Hypothalamus (tissue), 51 donors: ENCODE data around the gene MAPK9.
"Not testable (repeated sequence)": the region's sequence is repeated elsewhere in the genome, so short reads cannot be mapped to it uniquely, and the experiment has no call there.

Experiments used
- DNase-seq, 51 donors: peaks; one replicate each; lab custom pipeline; 2025; lab: John Stamatoyannopoulos, UW

Gene MAPK9

DNA sequence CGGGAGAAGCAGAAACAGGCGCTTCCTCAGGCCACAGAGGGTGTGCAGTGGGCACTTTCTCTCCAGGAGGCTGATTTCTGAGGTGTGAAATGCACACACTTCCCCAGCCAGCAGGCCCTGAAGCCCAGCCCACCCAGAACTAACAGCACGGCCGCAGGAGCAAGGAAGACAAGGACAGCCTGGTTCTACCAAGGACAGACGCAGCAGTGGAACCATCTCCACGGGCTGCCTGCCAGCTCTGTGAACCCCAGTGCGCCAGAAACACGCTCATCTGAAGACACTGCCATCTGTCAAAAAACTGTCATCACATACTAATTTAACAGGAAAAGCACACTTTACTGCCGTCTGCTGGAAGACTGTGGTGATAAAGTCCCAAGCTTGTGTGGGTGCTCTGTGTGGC lies 40.7 kb downstream of the MAPK9 start:
- no peak for DNase-seq

DNA sequence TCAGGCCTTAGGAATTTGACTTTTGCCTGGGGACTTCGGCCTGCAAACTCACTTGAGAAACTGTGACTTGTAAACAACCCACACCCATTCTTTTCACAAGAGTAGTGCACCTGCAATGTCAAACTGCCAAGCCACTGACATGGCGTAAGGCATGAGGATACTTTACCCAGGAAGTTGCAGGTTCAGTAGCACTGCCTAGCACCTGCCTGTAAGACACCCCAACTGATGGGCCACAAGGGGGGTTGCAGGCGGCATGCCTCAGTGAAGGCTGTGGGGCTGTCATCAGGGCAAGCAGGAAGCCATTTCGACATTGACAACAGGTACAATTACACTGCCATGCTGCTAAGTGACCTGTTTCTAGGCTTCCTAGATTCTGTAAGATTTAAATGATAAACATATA lies 41.6 kb downstream of the MAPK9 start:
- no peak for DNase-seq

DNA sequence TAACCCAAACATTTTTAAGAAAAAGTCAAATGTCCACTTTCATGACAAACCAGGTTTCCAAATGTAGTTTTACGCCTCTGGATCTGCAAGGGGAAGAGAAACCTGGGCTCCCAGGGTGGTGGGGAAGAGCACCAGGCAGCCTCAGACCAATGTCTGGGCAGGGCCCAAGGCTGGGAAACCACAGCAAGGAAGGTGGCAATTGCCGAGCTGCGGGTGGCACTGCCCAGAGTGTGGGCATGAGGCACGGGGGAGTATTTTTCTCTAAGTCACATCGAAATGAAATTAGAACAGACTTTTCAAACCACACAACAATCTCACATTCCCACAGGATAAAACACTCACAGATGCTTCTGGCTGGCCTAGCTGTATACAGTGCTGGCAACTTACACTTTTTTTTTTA lies 50.3 kb downstream of the MAPK9 start:
- DNase-seq = peak in 1 of 51 donors; percentile 22

DNA sequence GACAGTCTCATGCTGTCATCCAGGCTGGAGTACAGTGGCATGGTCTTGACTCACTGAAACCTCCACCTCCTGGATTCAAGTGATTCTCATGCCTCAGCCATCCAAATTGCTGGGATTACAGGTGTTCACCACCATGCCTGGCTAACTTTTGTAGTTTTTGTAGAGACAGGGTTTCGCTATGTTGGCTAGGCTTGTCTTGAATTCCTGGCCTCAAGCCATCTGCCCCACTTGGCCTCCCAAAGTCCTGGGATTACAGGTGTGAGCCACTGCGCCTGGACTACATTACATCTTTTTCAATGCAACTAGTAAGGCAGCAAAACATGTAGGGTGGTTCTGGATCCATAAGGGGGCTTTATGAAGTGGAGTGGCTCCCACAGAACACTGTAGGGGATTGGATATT lies 53.3 kb downstream of the MAPK9 start:
- no peak for DNase-seq

DNA sequence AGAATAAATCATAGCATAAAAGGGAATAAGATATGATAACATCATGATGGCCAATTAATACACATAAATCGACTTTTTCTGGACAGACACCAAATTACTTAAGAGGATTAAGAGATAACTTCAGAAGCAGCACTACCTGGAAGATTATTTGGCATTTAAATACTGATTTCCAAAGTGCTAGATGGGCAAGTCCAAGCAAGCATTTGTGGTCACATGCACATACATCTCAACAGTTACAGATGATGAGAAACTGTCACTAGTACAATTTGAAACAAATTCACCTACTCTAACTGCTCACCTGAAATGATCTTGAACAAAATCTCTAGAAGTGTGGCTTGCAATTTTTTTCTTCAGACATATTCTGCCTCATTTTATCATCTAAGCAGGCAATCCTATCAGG lies 56.0 kb downstream of the MAPK9 start:
- no peak for DNase-seq

DNA sequence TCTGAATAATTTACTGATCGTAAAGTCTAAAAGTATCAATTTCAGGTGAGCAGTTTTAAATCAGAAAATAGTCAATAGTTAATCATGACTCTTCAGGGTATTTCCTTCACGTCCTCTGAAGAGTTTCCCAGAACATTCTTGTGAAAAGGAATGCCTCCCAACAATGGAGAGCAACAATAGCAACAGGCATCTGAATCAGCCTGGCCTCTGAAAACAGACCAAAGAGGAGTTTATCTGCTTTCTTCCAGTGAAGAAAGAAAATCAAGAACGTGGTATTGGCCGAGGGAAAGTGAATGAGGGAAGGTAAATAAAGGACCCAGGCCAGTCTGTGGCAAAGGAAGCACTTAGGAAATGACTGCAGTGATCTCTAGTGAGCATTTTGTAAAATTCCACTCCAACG lies 56.8 kb downstream of the MAPK9 start:
- DNase-seq = no peak

DNA sequence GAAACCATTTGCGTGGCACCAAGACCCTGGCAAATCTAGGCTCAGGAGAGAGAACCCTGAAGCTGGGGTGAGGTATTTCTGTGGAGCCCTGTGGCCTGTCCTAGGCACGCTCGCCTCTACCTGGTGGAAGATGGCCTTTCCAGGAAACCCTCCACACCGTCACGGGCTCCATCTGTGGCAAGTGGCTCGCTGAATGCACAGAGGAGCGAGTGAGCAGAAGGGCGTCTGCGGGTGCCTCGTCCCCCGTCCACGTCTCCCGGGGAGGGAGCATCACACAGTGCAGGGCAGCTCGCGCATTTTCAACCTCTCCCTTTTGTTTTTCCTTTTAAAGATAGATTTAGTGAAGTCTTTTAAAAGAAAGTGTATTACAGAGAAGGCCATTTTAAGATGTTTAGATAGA lies 57.6 kb downstream of the MAPK9 start:
- no peak for DNase-seq

DNA sequence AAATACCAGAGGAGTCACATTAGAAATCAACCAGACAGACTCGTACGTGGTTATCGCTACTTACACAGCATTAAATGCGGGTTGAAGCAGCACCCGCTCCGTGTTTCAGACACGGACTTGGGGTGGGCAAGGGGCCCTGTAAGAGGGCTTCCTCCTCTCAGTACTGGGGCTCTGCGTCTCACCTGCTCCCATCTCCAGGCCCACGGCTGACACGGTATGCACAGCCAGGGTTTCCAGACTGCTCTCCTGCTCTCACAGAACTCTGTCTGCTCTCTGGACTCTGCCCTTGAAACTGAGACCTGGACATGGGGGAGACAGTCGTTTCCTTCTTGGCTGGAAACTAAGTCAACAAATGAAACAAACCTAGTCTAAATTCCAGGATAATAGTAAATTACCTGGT lies 58.2 kb downstream of the MAPK9 start:
- DNase-seq = no peak

DNA sequence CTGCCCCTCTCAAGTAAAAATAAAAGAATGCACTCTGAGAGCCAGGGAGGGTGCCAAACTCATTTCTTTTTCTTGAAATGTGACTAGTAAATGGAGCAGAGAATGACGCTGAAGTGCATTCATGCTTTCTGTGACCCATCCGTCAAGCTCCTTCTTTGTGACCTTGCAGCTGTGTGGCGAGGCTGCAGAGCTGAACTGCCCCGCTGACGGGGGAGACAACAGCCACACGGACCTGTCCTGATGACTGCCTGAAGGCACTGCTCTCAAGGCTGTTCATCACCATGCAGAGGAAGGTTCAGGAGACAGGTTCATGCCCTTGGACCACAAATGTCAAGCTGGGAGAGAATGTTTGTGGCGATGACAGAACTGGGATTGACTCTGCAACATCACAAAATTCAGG lies 61.9 kb downstream of the MAPK9 start:
- no peak for DNase-seq

DNA sequence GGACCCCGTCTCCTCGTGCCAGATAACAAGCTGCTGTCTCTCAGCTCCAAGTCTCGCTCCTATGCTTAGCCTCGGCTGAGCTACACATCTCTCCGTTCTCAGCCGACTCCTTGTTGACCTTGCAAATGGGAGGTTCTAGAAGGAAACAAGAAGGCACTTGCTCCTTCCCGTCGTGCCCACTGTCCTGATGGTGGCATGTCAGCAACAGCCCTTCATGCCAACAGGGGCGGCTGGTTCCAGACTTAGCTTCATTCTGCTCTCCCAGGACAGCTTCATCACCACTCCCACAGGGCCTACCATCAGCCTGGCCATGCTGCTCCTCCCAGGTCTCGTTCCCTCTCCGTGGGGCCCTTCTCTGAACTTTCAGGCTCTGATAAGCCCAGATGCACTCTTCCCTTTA lies 69.8 kb downstream of the MAPK9 start:
- no peak for DNase-seq

DNA sequence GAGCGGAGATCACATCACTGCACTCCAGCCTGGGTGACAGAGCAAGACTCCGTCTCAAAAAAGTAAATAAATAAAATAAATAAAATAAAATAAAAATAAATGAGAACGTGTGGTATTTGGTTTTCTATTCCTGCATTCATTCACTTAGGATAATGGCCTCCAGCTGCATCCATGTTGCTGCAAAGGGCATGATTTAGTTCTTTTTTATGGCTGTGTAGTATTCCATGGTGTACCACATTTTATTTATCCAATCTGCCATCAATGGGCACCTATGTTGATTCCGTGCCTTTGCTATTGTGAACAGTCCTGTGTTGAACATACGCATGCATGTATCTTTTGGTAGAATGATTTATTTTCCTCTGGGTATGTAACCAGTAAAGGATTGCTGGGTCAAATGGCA lies 74.1 kb downstream of the MAPK9 start:
- no peak for DNase-seq

DNA sequence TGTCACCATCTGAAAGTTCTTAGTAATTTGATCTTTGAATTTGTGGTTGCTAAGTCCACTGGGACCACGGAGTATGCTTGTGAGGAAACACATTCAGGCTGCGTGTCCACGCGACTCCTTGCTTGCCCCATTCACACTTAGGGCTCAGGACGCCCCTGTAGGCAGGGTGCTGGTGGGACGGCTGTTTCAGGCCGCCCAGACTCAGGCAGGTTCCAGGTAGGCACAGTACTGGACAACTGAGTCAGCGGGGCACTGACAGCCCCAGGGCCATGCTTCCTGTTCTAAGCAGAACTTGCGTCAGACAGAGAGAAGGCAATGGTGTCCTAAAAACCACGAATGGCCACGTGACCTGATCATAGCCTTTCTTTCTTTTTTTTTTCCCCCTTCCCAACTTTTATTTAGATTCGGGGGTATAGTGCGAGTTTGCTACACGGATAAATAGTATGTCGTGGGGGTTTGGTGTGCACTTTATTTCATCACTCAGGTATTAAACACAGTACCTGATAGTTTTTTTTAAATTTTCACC lies 75.2 kb downstream of the MAPK9 start:
- no peak for DNase-seq

DNA sequence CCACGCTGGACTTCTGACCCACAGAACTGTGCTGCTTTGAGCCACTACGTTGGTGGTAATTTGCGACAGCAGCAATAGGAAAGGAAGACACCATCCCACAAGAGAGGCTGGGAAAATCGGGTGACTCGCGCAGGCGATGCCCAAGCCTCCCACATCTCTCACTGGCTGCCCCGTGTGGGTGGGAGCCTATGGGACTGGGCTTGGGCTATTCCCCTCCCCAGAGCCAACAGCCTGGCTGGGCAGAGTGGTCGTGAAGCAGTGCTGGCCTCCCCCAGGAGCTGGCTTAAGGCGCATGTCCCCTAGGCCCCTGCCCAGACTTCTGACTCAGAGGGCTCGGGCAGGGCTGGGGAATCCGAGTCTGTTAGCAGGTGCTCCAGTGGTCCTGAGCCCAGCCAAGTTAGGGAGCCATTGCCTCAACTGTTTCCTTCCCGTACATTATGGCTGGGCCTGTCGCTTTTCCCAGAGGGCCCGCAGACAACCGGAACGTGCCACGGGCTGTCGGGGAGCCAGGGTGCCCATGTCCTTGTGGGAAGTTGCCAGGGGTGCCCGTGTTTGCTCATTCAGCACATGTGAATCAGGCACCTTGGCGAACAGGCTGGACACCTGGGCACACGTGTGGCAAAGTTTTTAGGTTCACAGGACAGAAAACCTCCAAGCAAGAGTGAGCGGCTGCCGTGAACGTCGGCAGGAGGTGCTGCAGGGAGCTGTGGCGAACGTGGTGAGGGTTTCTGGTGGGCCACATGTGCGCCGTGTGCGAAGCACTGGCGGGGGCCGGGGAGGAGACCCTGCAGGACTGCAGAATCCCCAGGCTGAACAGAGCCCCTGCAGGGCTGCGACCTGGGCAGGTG lies 75.9 kb downstream of the MAPK9 start:
- DNase-seq = no peak

DNA sequence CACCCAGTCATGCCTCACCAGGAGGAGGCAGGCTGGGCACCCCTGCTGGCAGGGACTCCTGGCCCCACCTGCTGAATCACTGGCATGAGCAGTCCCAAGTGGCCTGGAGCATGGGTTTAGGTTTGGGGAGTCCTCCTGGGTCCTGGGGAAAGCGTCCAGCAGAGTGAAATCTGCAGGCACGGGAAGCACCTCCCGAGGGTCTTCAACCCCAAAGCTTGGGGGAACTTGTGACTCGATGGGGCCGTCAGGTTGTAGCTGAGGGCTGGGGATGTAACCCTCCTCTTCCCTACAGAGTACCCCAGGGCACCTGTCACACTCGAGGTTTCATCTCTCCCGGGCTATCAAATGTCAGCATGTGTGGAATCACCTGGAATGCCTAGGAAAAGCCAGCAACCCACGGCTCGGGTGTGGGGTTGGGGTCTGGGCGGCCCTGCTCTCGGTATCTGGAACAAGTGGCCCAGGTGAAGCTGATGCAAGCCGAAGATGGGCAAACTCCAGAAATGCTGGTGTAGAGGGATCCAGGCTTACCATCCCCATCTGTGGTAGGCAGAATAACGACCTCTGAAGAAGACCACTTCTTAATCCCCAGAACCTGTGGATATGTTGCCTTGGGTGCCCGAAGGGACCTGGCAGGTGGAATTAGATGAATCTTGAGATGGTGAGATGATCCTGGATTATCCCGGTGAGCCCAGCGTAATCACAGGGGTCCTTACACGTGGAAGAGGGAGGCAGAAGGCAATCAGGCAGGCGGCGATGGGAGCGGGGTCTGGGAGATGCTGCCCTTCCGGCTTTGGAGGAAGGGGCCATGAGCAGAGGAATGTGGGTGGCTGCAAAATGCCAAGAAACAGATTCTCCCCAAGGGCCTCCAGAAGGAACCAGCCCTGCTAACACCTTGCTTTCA lies 76.8 kb downstream of the MAPK9 start:
- DNase-seq = no peak

DNA sequence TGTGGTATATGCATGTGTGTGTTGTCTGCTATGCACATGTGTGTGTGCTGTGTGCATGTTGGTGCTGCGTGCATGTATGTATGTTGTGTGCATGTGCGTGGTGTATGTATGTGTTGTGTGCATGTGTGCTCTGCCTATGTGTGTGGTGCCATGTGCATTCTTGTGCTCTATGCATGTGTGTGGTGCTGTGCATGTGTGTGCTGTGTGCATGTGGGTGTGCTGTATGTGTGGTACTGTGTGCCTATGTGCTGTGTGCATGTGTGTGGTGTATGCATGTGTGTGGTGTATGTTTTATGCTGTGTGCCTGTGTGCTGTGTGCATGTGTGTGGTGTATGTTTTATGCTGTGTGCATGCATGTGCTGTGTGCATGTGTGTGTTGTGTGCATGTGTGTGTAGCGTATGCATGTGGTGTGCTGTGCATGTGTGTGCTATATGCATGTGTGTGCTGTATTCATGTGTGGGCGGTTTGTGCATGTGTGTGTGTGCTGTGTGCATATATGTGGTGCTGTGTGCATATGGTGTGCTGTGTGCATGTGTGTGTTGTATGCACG lies 78.2 kb downstream of the MAPK9 start:
- DNase-seq = no peak

DNA sequence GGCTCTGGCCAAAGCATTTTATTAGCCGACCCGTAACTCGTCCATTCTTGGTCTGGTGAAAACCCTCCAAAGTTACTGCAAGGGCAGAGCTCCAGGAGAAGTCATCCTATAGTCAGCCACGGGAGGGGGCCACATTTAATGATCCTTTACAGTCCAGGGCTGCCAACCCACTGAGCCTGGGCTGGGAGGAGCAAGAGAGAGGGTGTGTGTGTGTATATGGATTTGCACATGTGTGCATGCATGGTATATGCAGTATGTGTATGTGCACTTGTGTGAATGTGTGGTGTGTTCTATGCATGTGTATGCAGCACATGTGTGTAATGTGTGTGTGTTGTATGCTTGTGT lies 78.7 kb downstream of the MAPK9 start:
- no peak for DNase-seq

DNA sequence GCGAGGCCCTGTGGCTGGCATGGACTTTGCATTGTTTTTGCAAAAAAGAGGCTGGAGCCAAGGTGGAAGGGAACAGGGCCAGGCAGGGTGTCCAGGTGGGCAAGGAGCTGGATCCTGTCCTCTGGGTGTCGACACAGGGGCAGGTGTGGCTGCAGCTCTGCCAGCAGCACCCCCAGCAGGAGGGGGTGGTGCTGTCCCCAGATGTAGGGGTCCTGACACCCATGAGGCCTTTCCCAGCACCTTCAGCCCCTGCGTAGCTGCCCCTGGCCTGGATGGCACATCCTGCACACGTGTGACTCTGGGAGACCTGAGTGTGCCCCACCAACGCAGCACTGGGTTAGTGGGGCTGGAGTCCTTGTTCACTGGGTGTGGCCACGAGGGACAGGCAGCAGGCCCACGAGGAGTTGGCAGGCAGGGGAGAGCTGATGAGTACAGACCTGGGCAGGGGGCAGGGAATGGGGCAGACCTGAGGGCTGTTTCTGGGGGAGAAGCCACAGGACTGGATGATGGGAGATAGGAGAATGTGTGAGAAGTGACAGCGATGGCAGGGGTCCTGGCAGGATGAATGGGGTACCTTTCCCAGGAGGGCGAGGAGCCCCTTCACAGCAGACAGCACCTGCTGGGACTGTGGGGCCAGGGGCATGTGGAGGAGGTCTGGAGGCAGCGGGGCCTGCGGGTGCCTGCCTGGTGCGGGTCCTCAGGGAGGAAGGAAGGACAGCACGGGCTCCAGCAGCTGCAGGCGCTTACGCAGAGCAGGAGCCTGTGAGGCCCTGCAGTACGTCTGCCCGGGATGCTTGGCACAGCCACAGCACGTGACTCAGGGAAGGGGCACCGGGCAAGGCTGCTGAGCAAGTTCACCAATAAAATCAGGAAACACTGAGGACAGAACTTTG lies 79.3 kb downstream of the MAPK9 start:
- peak in 3 of 51 donors; percentile 19 to 32 (median 23) for DNase-seq

DNA sequence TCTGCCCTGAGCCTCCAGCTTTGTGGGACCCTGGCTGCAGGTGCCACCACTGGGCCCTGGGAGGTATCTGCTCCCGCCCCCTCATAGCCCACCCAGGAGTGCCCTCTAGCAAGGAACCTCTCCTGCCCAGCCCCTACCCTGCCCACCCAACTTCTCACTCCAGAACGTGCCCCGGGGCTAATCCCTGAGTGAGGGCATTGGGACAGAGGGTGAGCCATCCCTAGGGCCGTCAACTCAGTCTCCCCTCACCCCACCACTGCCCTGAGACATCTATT lies 80.2 kb downstream of the MAPK9 start:
- DNase-seq = no peak

DNA sequence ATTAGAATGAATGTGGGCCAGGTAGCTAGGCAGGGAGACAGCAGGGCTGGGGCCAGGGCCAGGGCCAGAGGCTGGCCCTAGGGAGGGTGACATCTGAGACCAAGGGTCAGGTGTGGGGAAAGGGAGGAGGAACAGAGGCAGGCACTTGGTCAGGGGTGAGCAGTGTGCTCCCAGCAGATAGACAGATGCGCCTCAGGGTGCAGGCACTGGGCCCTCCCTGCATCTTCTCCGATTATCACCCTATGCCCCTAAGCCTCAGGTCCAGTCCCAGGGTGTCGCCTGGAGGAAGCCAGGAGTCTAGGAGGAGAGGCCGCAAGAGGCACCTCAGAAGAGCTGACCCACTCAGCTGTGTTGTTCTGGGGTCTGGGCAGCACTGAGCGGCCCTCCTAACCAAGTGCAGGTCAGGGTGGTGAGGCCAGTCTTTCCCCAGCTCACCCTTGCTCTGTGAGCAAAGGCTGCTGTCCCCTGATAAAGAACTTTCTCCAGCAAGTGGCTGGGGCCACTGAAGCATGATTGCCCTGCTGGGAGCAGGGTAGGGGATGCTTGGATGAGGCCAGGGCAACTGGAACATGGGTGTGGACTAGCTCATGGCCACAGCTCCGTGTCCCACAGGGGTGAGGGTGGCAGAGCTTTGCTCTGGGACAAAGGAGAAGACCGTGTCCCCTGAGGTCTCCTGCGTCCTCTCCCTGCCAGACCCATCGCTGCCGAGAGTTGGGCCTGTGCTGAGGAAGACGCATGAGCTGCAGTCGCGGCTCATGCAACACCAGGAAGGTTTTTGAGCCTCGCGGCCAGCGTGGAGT lies 80.7 kb downstream of the MAPK9 start:
- no peak for DNase-seq

DNA sequence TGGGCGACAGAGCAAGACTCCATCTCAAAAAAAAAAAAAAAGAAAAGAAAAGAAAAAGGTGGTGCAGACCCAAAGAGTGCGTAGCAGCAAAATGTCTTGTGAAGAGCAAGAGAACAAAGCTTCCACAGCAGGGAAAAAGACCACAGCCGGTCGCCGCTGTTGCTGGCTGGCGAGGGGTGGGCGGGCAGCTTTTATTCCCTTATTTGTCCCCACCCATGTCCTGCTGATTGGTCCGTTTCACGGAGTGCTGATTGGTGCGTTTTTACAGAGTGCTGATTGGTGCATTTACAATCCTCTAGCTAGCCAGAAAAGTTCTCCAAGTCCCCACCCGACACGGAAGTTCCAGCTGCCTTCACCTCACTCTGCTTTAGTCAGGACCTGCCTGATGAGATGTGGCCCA lies 81.8 kb downstream of the MAPK9 start:
- not testable (repeated sequence) for DNase-seq
